ENCODE measurements around the gene DELE1.

- TF ChIP-seq CTCF (IDR thresholded peaks at IDR 0.05) (no peak), POLR2A (IDR thresholded peaks at IDR 0.05) (peak in 1 of 2 donors; percentile 22), EP300 (IDR thresholded peaks at IDR 0.05) (no peak)
These were observed 46.9 kb upstream of the DELE1 start for GRCh38 chr5:141876628-141877355.

All from sigmoid colon (tissue), 4 donors.